ENCODE measurements around the gene CHAF1A. TPM values are rescaled to one million over a fixed set of nuclear protein-coding genes. Genes with fewer than 3 reads are reported as not detected.

The CHAF1A gene
- total and polyA plus RNA-seq, 4 donors, result 1.0 to 20.8 (median 2.5) TPM

GRCh38 chr19:4477034-4477801 is 74.8 kb downstream of the CHAF1A start:
- Histone ChIP-seq H3K27me3 (ENCODE audit: control insufficient read depth in 4 of 4, insufficient read depth in 4 of 4, low read length in 3 of 4) (no peaks in the 10 kb centered on the region), H3K9ac (ENCODE audit: low read depth in 1 of 2, low read length in 2 of 2) (no peak overlapping the region), H3K36me3 (ENCODE audit: control insufficient read depth in 4 of 4, insufficient read depth in 3 of 4, low read depth in 1 of 4, low read length in 3 of 4) (peaks cover 6 to 12% (median 8%) of the 10 kb centered on the region in 4 donors), H3K4me1 (ENCODE audit: control insufficient read depth in 4 of 4, insufficient read depth in 4 of 4, low read length in 3 of 4) (peaks cover 4 to 19% (median 10%) of the 10 kb centered on the region in 4 donors), H3K27ac (ENCODE audit: low read depth in 1 of 2, low read length in 2 of 2) (no peak overlapping the region), H3K9me3 (ENCODE audit: control insufficient read depth in 4 of 4, low read length in 3 of 4) (no peaks in the 10 kb centered on the region), H3K4me3 (ENCODE audit: low read depth in 1 of 3, low read length in 3 of 3) (no peak overlapping the region)
- DNase-seq (ENCODE audit: low spot score), result no peak
- 89% methylated on average over 16 of the region's 16 CpGs for WGBS
- TF ChIP-seq NR2F2 (IDR thresholded peaks at IDR 0.05) (no peak), GABPA (IDR thresholded peaks at IDR 0.05 in 1 of 2, conservative IDR thresholded peaks at IDR 0.05 in 1 of 2) (no peak), SP1 (IDR thresholded peaks at IDR 0.05) (no peak), JUND (IDR thresholded peaks at IDR 0.05) (no peak), FOXA1 (IDR thresholded peaks at IDR 0.05) (no peak), RAD21 (IDR thresholded peaks at IDR 0.05) (no peak), FOXA2 (IDR thresholded peaks at IDR 0.05) (no peak), HNF4A (conservative IDR thresholded peaks at IDR 0.05) (no peak), YY1 (IDR thresholded peaks at IDR 0.05) (no peak)
- TF ChIP-seq, protein P1, sequence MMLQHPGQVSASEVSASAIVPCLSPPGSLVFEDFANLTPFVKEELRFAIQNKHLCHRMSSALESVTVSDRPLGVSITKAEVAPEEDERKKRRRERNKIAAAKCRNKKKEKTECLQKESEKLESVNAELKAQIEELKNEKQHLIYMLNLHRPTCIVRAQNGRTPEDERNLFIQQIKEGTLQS (IDR thresholded peaks at IDR 0.05), result no peak
- TF ChIP-seq, protein P2, sequence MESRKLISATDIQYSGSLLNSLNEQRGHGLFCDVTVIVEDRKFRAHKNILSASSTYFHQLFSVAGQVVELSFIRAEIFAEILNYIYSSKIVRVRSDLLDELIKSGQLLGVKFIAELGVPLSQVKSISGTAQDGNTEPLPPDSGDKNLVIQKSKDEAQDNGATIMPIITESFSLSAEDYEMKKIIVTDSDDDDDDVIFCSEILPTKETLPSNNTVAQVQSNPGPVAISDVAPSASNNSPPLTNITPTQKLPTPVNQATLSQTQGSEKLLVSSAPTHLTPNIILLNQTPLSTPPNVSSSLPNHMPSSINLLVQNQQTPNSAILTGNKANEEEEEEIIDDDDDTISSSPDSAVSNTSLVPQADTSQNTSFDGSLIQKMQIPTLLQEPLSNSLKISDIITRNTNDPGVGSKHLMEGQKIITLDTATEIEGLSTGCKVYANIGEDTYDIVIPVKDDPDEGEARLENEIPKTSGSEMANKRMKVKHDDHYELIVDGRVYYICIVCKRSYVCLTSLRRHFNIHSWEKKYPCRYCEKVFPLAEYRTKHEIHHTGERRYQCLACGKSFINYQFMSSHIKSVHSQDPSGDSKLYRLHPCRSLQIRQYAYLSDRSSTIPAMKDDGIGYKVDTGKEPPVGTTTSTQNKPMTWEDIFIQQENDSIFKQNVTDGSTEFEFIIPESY (IDR thresholded peaks at IDR 0.05), result no peak

- Histone ChIP-seq H3K9me3 (ENCODE audit: control insufficient read depth in 4 of 4, low read length in 3 of 4) (no peaks in the 10 kb centered on the region), H3K36me3 (ENCODE audit: control insufficient read depth in 4 of 4, insufficient read depth in 3 of 4, low read depth in 1 of 4, low read length in 3 of 4) (peaks cover 2 to 12% (median 5%) of the 10 kb centered on the region in 4 donors), H3K27ac (ENCODE audit: low read depth in 1 of 2, low read length in 2 of 2) (no peak overlapping the region), H3K9ac (ENCODE audit: low read depth in 1 of 2, low read length in 2 of 2) (no peak overlapping the region), H3K27me3 (ENCODE audit: control insufficient read depth in 4 of 4, insufficient read depth in 4 of 4, low read length in 3 of 4) (no peaks in the 10 kb centered on the region), H3K4me3 (ENCODE audit: low read depth in 1 of 3, low read length in 3 of 3) (no peak overlapping the region), H3K4me1 (ENCODE audit: control insufficient read depth in 4 of 4, insufficient read depth in 4 of 4, low read length in 3 of 4) (no peaks in the 10 kb centered on the region)
- no peak for TF ChIP-seq SP1 (IDR thresholded peaks at IDR 0.05)
- no peak for DNase-seq (ENCODE audit: low spot score)
- WGBS, result 95% methylated on average over 35 of the region's 35 CpGs
Measured at GRCh38 chr19:4482721-4483364, 80.4 kb downstream of the CHAF1A start.

DNA sequence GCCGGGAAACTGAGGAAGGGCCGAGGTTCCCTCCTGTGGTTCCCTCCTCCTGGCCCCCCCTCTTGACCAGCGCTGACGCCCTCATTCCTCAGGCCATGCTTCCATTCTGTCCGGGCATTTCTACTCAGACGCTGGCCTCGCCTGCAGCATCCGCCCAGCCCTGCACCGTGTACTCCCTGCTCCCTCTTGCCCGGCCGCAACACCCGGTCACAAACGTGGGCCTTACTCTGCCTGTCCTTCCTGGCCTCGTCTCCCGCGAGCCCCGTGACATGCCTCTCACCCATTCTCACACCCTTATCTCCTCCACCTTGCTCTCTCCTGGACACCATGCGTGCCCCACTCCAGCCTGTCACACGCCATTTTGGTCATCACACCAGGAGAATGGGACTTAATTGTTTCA is 80.9 kb downstream of the CHAF1A start:
- WGBS, result 95% methylated on average over 19 of the region's 19 CpGs
- H3K36me3 ChIP-seq (ENCODE audit: control insufficient read depth in 4 of 4, insufficient read depth in 3 of 4, low read depth in 1 of 4, low read length in 3 of 4), result peaks cover 2 to 15% (median 4%) of the 10 kb centered on the region in 4 donors
- DNase-seq (ENCODE audit: low spot score), result no peak
- H3K4me3 ChIP-seq (ENCODE audit: low read depth in 1 of 3, low read length in 3 of 3), result no peak overlapping the region
- no peaks in the 10 kb centered on the region for H3K27me3 ChIP-seq (ENCODE audit: control insufficient read depth in 4 of 4, insufficient read depth in 4 of 4, low read length in 3 of 4)
- TF ChIP-seq FOXA1 (IDR thresholded peaks at IDR 0.05), result no peak
- TF ChIP-seq GABPA (IDR thresholded peaks at IDR 0.05 in 1 of 2, conservative IDR thresholded peaks at IDR 0.05 in 1 of 2), result no peak
- no peak for TF ChIP-seq MAX (IDR thresholded peaks at IDR 0.05)
- no peak for TF ChIP-seq RAD21 (IDR thresholded peaks at IDR 0.05)
- no peak for TF ChIP-seq HNF4A (conservative IDR thresholded peaks at IDR 0.05)
- no peak for TF ChIP-seq TAF1 (conservative IDR thresholded peaks at IDR 0.05)
- TF ChIP-seq SP1 (IDR thresholded peaks at IDR 0.05), result no peak
- no peak for TF ChIP-seq FOXA2 (IDR thresholded peaks at IDR 0.05)
- no peak for TF ChIP-seq HNF4G (IDR thresholded peaks at IDR 0.05)
- TF ChIP-seq, protein P3, sequence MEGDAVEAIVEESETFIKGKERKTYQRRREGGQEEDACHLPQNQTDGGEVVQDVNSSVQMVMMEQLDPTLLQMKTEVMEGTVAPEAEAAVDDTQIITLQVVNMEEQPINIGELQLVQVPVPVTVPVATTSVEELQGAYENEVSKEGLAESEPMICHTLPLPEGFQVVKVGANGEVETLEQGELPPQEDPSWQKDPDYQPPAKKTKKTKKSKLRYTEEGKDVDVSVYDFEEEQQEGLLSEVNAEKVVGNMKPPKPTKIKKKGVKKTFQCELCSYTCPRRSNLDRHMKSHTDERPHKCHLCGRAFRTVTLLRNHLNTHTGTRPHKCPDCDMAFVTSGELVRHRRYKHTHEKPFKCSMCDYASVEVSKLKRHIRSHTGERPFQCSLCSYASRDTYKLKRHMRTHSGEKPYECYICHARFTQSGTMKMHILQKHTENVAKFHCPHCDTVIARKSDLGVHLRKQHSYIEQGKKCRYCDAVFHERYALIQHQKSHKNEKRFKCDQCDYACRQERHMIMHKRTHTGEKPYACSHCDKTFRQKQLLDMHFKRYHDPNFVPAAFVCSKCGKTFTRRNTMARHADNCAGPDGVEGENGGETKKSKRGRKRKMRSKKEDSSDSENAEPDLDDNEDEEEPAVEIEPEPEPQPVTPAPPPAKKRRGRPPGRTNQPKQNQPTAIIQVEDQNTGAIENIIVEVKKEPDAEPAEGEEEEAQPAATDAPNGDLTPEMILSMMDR (IDR thresholded peaks at IDR 0.05; ENCODE audit: low read depth, low read length, missing input control), result no peak
- TF ChIP-seq, protein P2 (IDR thresholded peaks at IDR 0.05), result no peak
- no peak for TF ChIP-seq YY1 (IDR thresholded peaks at IDR 0.05)
- TF ChIP-seq RXRA (IDR thresholded peaks at IDR 0.05), result no peak
- TF ChIP-seq, protein P1 (IDR thresholded peaks at IDR 0.05), result no peak
- no peak for TF ChIP-seq NR2F2 (IDR thresholded peaks at IDR 0.05)
- TF ChIP-seq JUND (IDR thresholded peaks at IDR 0.05), result no peak
- H3K4me1 ChIP-seq (ENCODE audit: control insufficient read depth in 4 of 4, insufficient read depth in 4 of 4, low read length in 3 of 4), result no peaks in the 10 kb centered on the region
- H3K9ac ChIP-seq (ENCODE audit: low read depth in 1 of 2, low read length in 2 of 2), result no peak overlapping the region
- no peak overlapping the region for H3K27ac ChIP-seq (ENCODE audit: low read depth in 1 of 2, low read length in 2 of 2)
- H3K9me3 ChIP-seq (ENCODE audit: control insufficient read depth in 4 of 4, low read length in 3 of 4), result no peaks in the 10 kb centered on the region
